ENCODE measurements around the gene SHISAL2A. TPM values are rescaled to one million over a fixed set of nuclear protein-coding genes. Genes with fewer than 3 reads are reported as not detected.

SHISAL2A gene
- total and polyA plus RNA-seq, 2 of the 4 experiments (the other 2 are of a cell fraction), result not detected

DNA sequence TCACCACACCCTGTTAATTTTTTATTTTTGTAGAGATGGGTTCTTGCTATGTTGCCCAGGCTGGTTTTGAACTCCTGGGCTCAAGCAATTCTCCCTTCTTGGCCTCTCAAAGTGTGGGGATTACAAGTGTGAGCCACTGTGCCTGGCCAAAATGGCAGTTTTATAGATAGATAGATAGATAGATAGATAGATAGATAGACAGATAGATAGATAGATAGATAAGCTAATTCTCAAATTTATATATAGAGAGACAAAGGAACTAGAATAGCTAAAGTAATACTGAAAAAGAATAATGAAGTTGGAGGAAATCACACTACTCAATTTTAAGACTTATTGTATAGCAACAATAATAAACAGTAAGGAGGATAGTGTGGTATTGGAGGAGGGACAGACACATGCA is 21.1 kb downstream of the SHISAL2A start:
- dilution Hi-C loops (cut with HindIII; ENCODE audit: low sequenced_read_pairs, unreplicated experiment) (no loop called here), intact Hi-C loops (cut with micrococcal nuclease) (no loop called here), in situ Hi-C loops (cut with MboI; ENCODE audit: low sequenced_read_pairs) (no loop called here)
- Histone ChIP-seq H4K8ac (ENCODE audit: low read depth in 2 of 2, low read length in 2 of 2) (no peak overlapping the region), H3K9me1 (ENCODE audit: insufficient read depth, low read length) (no peaks in the 10 kb centered on the region), H3K4me2 (ENCODE audit: low read depth, low read length) (no peak overlapping the region), H2BK20ac (ENCODE audit: low read depth, low read length) (no peak overlapping the region), H3K23ac (ENCODE audit: low read depth, low read length) (no peak overlapping the region), H3K4ac (ENCODE audit: low read depth, low read length) (no peak overlapping the region), H2AFZ (replicated peaks; ENCODE audit: low read length, poor library complexity) (no peak overlapping the region), H3K9me3 (ENCODE audit: control insufficient read depth, insufficient read depth, low read length) (no peaks in the 10 kb centered on the region), H2AK9ac (replicated peaks; ENCODE audit: low read depth, low read length, poor library complexity) (no peak overlapping the region), H3K4me3 (ENCODE audit: insufficient read depth, low read depth, low read length) (no peak overlapping the region), H3K56ac (ENCODE audit: extremely low read depth, insufficient read depth, low read length) (no peak overlapping the region), H3K27me3 (ENCODE audit: control insufficient read depth, insufficient read depth, low read length) (peaks cover 8% of the 10 kb centered on the region), H3K14ac (replicated peaks; ENCODE audit: low read depth, low read length) (no peak overlapping the region), H2BK120ac (ENCODE audit: low read depth, low read length) (no peak overlapping the region), H3K79me1 (ENCODE audit: low read depth in 1 of 2, low read length in 2 of 2) (no peaks in the 10 kb centered on the region), H3K18ac (ENCODE audit: low read depth, low read length) (no peak overlapping the region), H2BK5ac (ENCODE audit: low read depth, low read length, poor library complexity, severe bottlenecking) (no peak overlapping the region), H4K5ac (ENCODE audit: low read depth, low read length) (no peak overlapping the region), H3K36me3 (ENCODE audit: control insufficient read depth, insufficient read depth, low read length) (no peaks in the 10 kb centered on the region), H3K9ac (ENCODE audit: low read depth, low read length) (no peak overlapping the region), H2AK5ac (ENCODE audit: low read depth, low read length) (no peak overlapping the region), H3K27ac (ENCODE audit: insufficient read depth, low read length) (no peak overlapping the region), H4K91ac (ENCODE audit: insufficient read depth, low read depth, low read length) (no peak overlapping the region), H2BK15ac (ENCODE audit: low read depth, low read length) (no peak overlapping the region), H4K20me1 (ENCODE audit: insufficient read depth, low read length) (no peaks in the 10 kb centered on the region), H3K4me1 (ENCODE audit: control insufficient read depth, insufficient read depth, low read length) (no peaks in the 10 kb centered on the region)
- TF ChIP-seq MAZ (IDR thresholded peaks at IDR 0.05; ENCODE audit: borderline replicate concordance, low read depth, low read length) (no peak), MAFK (IDR thresholded peaks at IDR 0.05; ENCODE audit: low read depth, low read length) (no peak), RFX5 (IDR thresholded peaks at IDR 0.05; ENCODE audit: low read depth, low read length) (no peak), FOS (IDR thresholded peaks at IDR 0.05; ENCODE audit: low read depth, low read length) (no peak), CHD1 (IDR thresholded peaks at IDR 0.05; ENCODE audit: low read depth, low read length) (no peak), BHLHE40 (IDR thresholded peaks at IDR 0.05; ENCODE audit: low read depth, low read length) (no peak), RAD21 (IDR thresholded peaks at IDR 0.05; ENCODE audit: low read length) (no peak), SMC3 (IDR thresholded peaks at IDR 0.05; ENCODE audit: low read depth, low read length) (no peak), MXI1 (IDR thresholded peaks at IDR 0.05; ENCODE audit: borderline replicate concordance, low read depth, low read length) (no peak), POLR2A (IDR thresholded peaks at IDR 0.05; ENCODE audit: low read depth, low read length) (no peak), NFE2L2 (IDR thresholded peaks at IDR 0.05; ENCODE audit: low read depth, low read length) (no peak), CEBPB (IDR thresholded peaks at IDR 0.05; ENCODE audit: low read depth, low read length) (no peak), RCOR1 (IDR thresholded peaks at IDR 0.05; ENCODE audit: insufficient replicate concordance, low read length) (no peak)
- TF ChIP-seq, protein P1, sequence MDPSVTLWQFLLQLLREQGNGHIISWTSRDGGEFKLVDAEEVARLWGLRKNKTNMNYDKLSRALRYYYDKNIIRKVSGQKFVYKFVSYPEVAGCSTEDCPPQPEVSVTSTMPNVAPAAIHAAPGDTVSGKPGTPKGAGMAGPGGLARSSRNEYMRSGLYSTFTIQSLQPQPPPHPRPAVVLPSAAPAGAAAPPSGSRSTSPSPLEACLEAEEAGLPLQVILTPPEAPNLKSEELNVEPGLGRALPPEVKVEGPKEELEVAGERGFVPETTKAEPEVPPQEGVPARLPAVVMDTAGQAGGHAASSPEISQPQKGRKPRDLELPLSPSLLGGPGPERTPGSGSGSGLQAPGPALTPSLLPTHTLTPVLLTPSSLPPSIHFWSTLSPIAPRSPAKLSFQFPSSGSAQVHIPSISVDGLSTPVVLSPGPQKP (IDR thresholded peaks at IDR 0.05; ENCODE audit: borderline replicate concordance, low read depth, low read length), result no peak
- TF ChIP-seq, protein P2, sequence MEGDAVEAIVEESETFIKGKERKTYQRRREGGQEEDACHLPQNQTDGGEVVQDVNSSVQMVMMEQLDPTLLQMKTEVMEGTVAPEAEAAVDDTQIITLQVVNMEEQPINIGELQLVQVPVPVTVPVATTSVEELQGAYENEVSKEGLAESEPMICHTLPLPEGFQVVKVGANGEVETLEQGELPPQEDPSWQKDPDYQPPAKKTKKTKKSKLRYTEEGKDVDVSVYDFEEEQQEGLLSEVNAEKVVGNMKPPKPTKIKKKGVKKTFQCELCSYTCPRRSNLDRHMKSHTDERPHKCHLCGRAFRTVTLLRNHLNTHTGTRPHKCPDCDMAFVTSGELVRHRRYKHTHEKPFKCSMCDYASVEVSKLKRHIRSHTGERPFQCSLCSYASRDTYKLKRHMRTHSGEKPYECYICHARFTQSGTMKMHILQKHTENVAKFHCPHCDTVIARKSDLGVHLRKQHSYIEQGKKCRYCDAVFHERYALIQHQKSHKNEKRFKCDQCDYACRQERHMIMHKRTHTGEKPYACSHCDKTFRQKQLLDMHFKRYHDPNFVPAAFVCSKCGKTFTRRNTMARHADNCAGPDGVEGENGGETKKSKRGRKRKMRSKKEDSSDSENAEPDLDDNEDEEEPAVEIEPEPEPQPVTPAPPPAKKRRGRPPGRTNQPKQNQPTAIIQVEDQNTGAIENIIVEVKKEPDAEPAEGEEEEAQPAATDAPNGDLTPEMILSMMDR (conservative IDR thresholded peaks at IDR 0.05; ENCODE audit: low read depth, low read length), result no peak
- TF ChIP-seq, protein P3, sequence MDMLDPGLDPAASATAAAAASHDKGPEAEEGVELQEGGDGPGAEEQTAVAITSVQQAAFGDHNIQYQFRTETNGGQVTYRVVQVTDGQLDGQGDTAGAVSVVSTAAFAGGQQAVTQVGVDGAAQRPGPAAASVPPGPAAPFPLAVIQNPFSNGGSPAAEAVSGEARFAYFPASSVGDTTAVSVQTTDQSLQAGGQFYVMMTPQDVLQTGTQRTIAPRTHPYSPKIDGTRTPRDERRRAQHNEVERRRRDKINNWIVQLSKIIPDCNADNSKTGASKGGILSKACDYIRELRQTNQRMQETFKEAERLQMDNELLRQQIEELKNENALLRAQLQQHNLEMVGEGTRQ (IDR thresholded peaks at IDR 0.05; ENCODE audit: low read depth, low read length), result no peak
- POLR2A ChIA-PET (ENCODE audit: unreplicated experiment), result no interaction called here
- DNase-seq, result no peak
- no peak for ATAC-seq (ENCODE audit: low read depth)
- BruUV-seq (replicated peaks), result no TSS peak
- CTCF ChIA-PET, result no interaction called here
